ENCODE measurements around the gene YBEY.

Gene YBEY

GRCh38 chr21:46265736-46266525, 20.2 kb upstream of the YBEY start:
- DNase-seq, result no peak

GRCh38 chr21:46266946-46267345, 19.2 kb upstream of the YBEY start:
- no peak for DNase-seq

GRCh38 chr21:46268371-46268770, 17.8 kb upstream of the YBEY start:
- DNase-seq, result no peak

GRCh38 chr21:46269466-46269865, 16.7 kb upstream of the YBEY start:
- DNase-seq, result no peak

- DNase-seq, result no peak
These were observed 12.8 kb upstream of the YBEY start for GRCh38 chr21:46273341-46273740.

GRCh38 chr21:46274797-46275390, 11.2 kb upstream of the YBEY start:
- no peak for DNase-seq

- no peak for DNase-seq
These were observed 2.0 kb upstream of the YBEY start for GRCh38 chr21:46284077-46284644.

GRCh38 chr21:46284733-46285132, 1.4 kb upstream of the YBEY start:
- DNase-seq, result no peak

- no peak for DNase-seq
These were observed 908 bp upstream of the YBEY start, which contains the start of gene MCM3AP for GRCh38 chr21:46285206-46285661. Gene MCM3AP (minus strand): TSS chr21:46285611. CDS start chr21:46285286, 325 bp downstream.

- DNase-seq, result no peak
These were observed 483 bp downstream of the YBEY start for GRCh38 chr21:46286648-46287002.

GRCh38 chr21:46287541-46287940, 1.4 kb downstream of the YBEY start:
- no peak for DNase-seq

- no peak for DNase-seq
These were observed 3.6 kb downstream of the YBEY start for GRCh38 chr21:46289655-46290179.

GRCh38 chr21:46291561-46291960, 5.4 kb downstream of the YBEY start:
- DNase-seq, result no peak

GRCh38 chr21:46294647-46295176, 8.6 kb downstream of the YBEY start:
- DNase-seq, result no peak

- no peak for DNase-seq
These were observed 9.1 kb downstream of the YBEY start for GRCh38 chr21:46295177-46295770.

GRCh38 chr21:46295996-46296752, 10.0 kb downstream of the YBEY start:
- peak; percentile 59 for DNase-seq

- no peak for DNase-seq
These were observed 11.5 kb downstream of the YBEY start for GRCh38 chr21:46297338-46298271.

GRCh38 chr21:46299167-46299566, 13.0 kb downstream of the YBEY start:
- no peak for DNase-seq

- DNase-seq, result no peak
These were observed 15.6 kb downstream of the YBEY start for GRCh38 chr21:46301759-46302158.

GRCh38 chr21:46304437-46304836, 18.3 kb downstream of the YBEY start:
- no peak for DNase-seq

- DNase-seq, result no peak
These were observed 18.8 kb downstream of the YBEY start for GRCh38 chr21:46304955-46305354.
